GM12874 (cell line): Measurements from ENCODE around the gene ATP5PD.

Source experiments
- CTCF ChIP-seq: IDR thresholded peaks from 2 replicates; pipeline ENCODE4 v1.5.1; 2011; ENCODE audit warnings: low read depth, mild to moderate bottlenecking, control low read depth, low read length, moderate library complexity; ENCODE audit not compliant: insufficient read depth

ATP5PD gene

GRCh38 chr17:75059369-75060345 lies 12.9 kb upstream of the ATP5PD start:
- TF ChIP-seq CTCF, result no peak

GRCh38 chr17:75051941-75052340 lies 5.2 kb upstream of the ATP5PD start:
- no peak for TF ChIP-seq CTCF

- TF ChIP-seq CTCF, result no peak
These were observed 2.9 kb upstream of the ATP5PD start for GRCh38 chr17:75049706-75050105.

GRCh38 chr17:75049057-75049456 lies 2.3 kb upstream of the ATP5PD start:
- no peak for TF ChIP-seq CTCF

GRCh38 chr17:75048249-75048878 lies 1.6 kb upstream of the ATP5PD start:
- TF ChIP-seq CTCF, result no peak

- no peak for TF ChIP-seq CTCF
These were observed 779 bp upstream of the ATP5PD start for GRCh38 chr17:75047398-75048098.

- no peak for TF ChIP-seq CTCF
These were observed 2.1 kb downstream of the ATP5PD start for GRCh38 chr17:75044716-75045115.
